ENCODE results near the gene MNS1.

- TF ChIP-seq EZH2 (IDR thresholded peaks at IDR 0.05; ENCODE audit: low read length, missing control alignments) (no peak), CTCF (conservative IDR thresholded peaks at IDR 0.05 in 1 of 2, IDR thresholded peaks at IDR 0.05 in 1 of 2; ENCODE audit: low read depth in 1 of 2, low read length in 2 of 2) (no peak)
These were observed 4.5 kb upstream of the MNS1 start for GRCh38 chr15:56469483-56469882.

Measured in fibroblast of lung (primary cell).